ENCODE measurements around the gene MX1. TPM values are rescaled to one million over a fixed set of nuclear protein-coding genes. Genes with fewer than 3 reads are reported as not detected.
"Not testable (repeated sequence)": the region's sequence is repeated elsewhere in the genome, so short reads cannot be mapped to it uniquely, and the experiment has no call there.

The MX1 gene
- total and polyA plus RNA-seq, 2 experiments from 2014 or later = 2.1 to 6.5 TPM

- not testable (repeated sequence) for H3K9me2 ChIP-seq (ENCODE audit: insufficient read depth); H2AFZ ChIP-seq; H3F3A ChIP-seq (replicated peaks; ENCODE audit: low read depth); H3K27ac ChIP-seq (ENCODE audit: low read depth); ATAC-seq; H3K36me3 ChIP-seq (ENCODE audit: insufficient read depth); H3K4me2 ChIP-seq; H3K9me3 Mint-ChIP-seq; DNase-seq (ENCODE audit: low spot score); H3K79me2 ChIP-seq (replicated peaks; ENCODE audit: insufficient read depth); H3K4me3 Mint-ChIP-seq; H4K20me1 ChIP-seq (replicated peaks; ENCODE audit: insufficient read depth); H3K36me3 Mint-ChIP-seq (ENCODE audit: low read depth); H3K27ac Mint-ChIP-seq; H3K4me3 ChIP-seq
- peaks cover 27% of the 10 kb centered on the region for H3K4me1 Mint-ChIP-seq
- peaks cover 51% of the 10 kb centered on the region for H3K27me3 Mint-ChIP-seq (ENCODE audit: insufficient read depth, low read depth, poor library complexity)
- H3K27me3 ChIP-seq (ENCODE audit: insufficient read depth) = peaks cover 39% of the 10 kb centered on the region
- peaks cover 20% of the 10 kb centered on the region for H3K4me1 ChIP-seq (ENCODE audit: insufficient read depth)
These were observed 2.8 kb upstream of the MX1 start for GRCh38 chr21:41423305-41423636.

GRCh38 chr21:41425588-41425953, 468 bp upstream of the MX1 start:
- Histone ChIP-seq H3K4me2 (peak overlapping the region; percentile 91), H3K27me3 (ENCODE audit: insufficient read depth) (peaks cover 42% of the 10 kb centered on the region), H3F3A (replicated peaks; ENCODE audit: low read depth) (no peaks in the 10 kb centered on the region), H3K36me3 (ENCODE audit: insufficient read depth) (no peaks in the 10 kb centered on the region), H3K79me2 (replicated peaks; ENCODE audit: insufficient read depth) (no peaks in the 10 kb centered on the region), H3K9me2 (ENCODE audit: insufficient read depth) (peaks cover 9% of the 10 kb centered on the region; the same call in 1 of the 2 replicates), H3K27ac (ENCODE audit: low read depth) (no peak overlapping the region), H4K20me1 (replicated peaks; ENCODE audit: insufficient read depth) (no peaks in the 10 kb centered on the region), H2AFZ (peak overlapping the region; percentile 98), H3K4me3 (peak overlapping the region; percentile 73), H3K4me1 (ENCODE audit: insufficient read depth) (peaks cover 9% of the 10 kb centered on the region)
- no peak overlapping the region for H3K27ac Mint-ChIP-seq
- DNase-seq (ENCODE audit: low spot score) (no peak), ATAC-seq (no peak)
- H3K27me3 Mint-ChIP-seq (ENCODE audit: insufficient read depth, low read depth, poor library complexity) = peaks cover 41% of the 10 kb centered on the region
- peak overlapping the region; percentile 80 for H3K4me3 Mint-ChIP-seq
- H3K4me1 Mint-ChIP-seq = peaks cover 14% of the 10 kb centered on the region; the same call in 2 of the 3 replicates
- H3K9me3 Mint-ChIP-seq = no peaks in the 10 kb centered on the region; the same call in 2 of the 3 replicates
- H3K36me3 Mint-ChIP-seq (ENCODE audit: low read depth) = no peaks in the 10 kb centered on the region
- TF ChIP-seq ETS1 (IDR thresholded peaks at IDR 0.05) (no peak), POLR2AphosphoS5 (IDR thresholded peaks at IDR 0.05; ENCODE audit: low read depth) (no peak), ZNF114 (CRISPR knock-in tag; IDR thresholded peaks at IDR 0.05) (no peak), CTCF (conservative IDR thresholded peaks at IDR 0.05; ENCODE audit: low read depth in 2 of 2) (no peak), ZNF331 (CRISPR knock-in tag; IDR thresholded peaks at IDR 0.05; ENCODE audit: low read depth) (no peak), EZH2phosphoT487 (IDR thresholded peaks at IDR 0.05; ENCODE audit: unreplicated experiment) (no peak), REST (IDR thresholded peaks at IDR 0.05; ENCODE audit: unreplicated experiment) (no peak), JUNB (IDR thresholded peaks at IDR 0.05; ENCODE audit: unreplicated experiment) (no peak), ZNF462 (CRISPR knock-in tag; IDR thresholded peaks at IDR 0.05) (no peak), STAT1 (IDR thresholded peaks at IDR 0.05; ENCODE audit: unreplicated experiment) (no peak)
